Mucosa of stomach (tissue), 1 donor: ENCODE measurements around the gene GNPTAB.

Experiments
- H3K27me3 ChIP-seq: one replicate; pipeline ENCODE4 v1.7.0; 2013; ENCODE audit warnings: mild to moderate bottlenecking, low read length; ENCODE audit not compliant: control insufficient read depth, insufficient read depth
- H3K36me3 ChIP-seq: one replicate; pipeline ENCODE4 v1.7.0; 2013; ENCODE audit warnings: low read length; ENCODE audit not compliant: control insufficient read depth, insufficient read depth
- H3K4me1 ChIP-seq: one replicate; pipeline ENCODE4 v1.7.0; 2013; ENCODE audit warnings: mild to moderate bottlenecking, low read length; ENCODE audit not compliant: control insufficient read depth, insufficient read depth
- H3K4me3 ChIP-seq: one replicate; pipeline ENCODE4 v1.7.0; 2013; ENCODE audit warnings: low read length
- H3K9ac ChIP-seq: one replicate; pipeline ENCODE4 v1.7.0; 2013; ENCODE audit warnings: mild to moderate bottlenecking, low read length, moderate library complexity
- H3K9me3 ChIP-seq: one replicate; pipeline ENCODE4 v1.7.0; 2013; ENCODE audit warnings: mild to moderate bottlenecking, low read length, moderate library complexity; ENCODE audit not compliant: control insufficient read depth
- donor health status: Pancreatic carcinoma.

The GNPTAB gene

GRCh38 chr12:101793401-101793800 lies 37.4 kb downstream of the GNPTAB start:
- Histone ChIP-seq H3K36me3 (no peaks in the 10 kb centered on the region), H3K4me1 (peaks cover 4% of the 10 kb centered on the region), H3K9me3 (no peaks in the 10 kb centered on the region), H3K4me3 (no peak overlapping the region), H3K27me3 (no peaks in the 10 kb centered on the region), H3K9ac (peak overlapping the region; percentile 22)

- H3K27me3 ChIP-seq = no peaks in the 10 kb centered on the region
- H3K4me1 ChIP-seq = peaks cover 4% of the 10 kb centered on the region
- H3K9me3 ChIP-seq = no peaks in the 10 kb centered on the region
- no peaks in the 10 kb centered on the region for H3K36me3 ChIP-seq
- no peak overlapping the region for H3K9ac ChIP-seq
- H3K4me3 ChIP-seq = no peak overlapping the region
Measured at GRCh38 chr12:101792046-101792931, 38.5 kb downstream of the GNPTAB start.

GRCh38 chr12:101789171-101789570 lies 41.6 kb downstream of the GNPTAB start:
- Histone ChIP-seq H3K4me3 (no peak overlapping the region), H3K9ac (no peak overlapping the region), H3K36me3 (no peaks in the 10 kb centered on the region), H3K4me1 (peaks cover 4% of the 10 kb centered on the region), H3K9me3 (no peaks in the 10 kb centered on the region), H3K27me3 (no peaks in the 10 kb centered on the region)

GRCh38 chr12:101785671-101786070 lies 45.1 kb downstream of the GNPTAB start:
- Histone ChIP-seq H3K36me3 (no peaks in the 10 kb centered on the region), H3K4me3 (no peak overlapping the region), H3K9ac (no peak overlapping the region), H3K27me3 (no peaks in the 10 kb centered on the region), H3K9me3 (no peaks in the 10 kb centered on the region), H3K4me1 (no peaks in the 10 kb centered on the region)

GRCh38 chr12:101784376-101784775 lies 46.4 kb downstream of the GNPTAB start:
- H3K9ac ChIP-seq = no peak overlapping the region
- H3K4me1 ChIP-seq = no peaks in the 10 kb centered on the region
- no peaks in the 10 kb centered on the region for H3K36me3 ChIP-seq
- no peaks in the 10 kb centered on the region for H3K27me3 ChIP-seq
- H3K9me3 ChIP-seq = no peaks in the 10 kb centered on the region
- no peak overlapping the region for H3K4me3 ChIP-seq

GRCh38 chr12:101783838-101784237 lies 46.9 kb downstream of the GNPTAB start:
- no peaks in the 10 kb centered on the region for H3K4me1 ChIP-seq
- no peak overlapping the region for H3K4me3 ChIP-seq
- no peaks in the 10 kb centered on the region for H3K27me3 ChIP-seq
- H3K9me3 ChIP-seq = no peaks in the 10 kb centered on the region
- H3K36me3 ChIP-seq = no peaks in the 10 kb centered on the region
- H3K9ac ChIP-seq = no peak overlapping the region

GRCh38 chr12:101783150-101783549 lies 47.6 kb downstream of the GNPTAB start:
- Histone ChIP-seq H3K4me3 (no peak overlapping the region), H3K27me3 (no peaks in the 10 kb centered on the region), H3K4me1 (no peaks in the 10 kb centered on the region), H3K9ac (no peak overlapping the region), H3K36me3 (no peaks in the 10 kb centered on the region), H3K9me3 (no peaks in the 10 kb centered on the region)

GRCh38 chr12:101782273-101782731 lies 48.5 kb downstream of the GNPTAB start:
- H3K36me3 ChIP-seq = no peaks in the 10 kb centered on the region
- H3K27me3 ChIP-seq = no peaks in the 10 kb centered on the region
- H3K4me3 ChIP-seq = no peak overlapping the region
- H3K9ac ChIP-seq = no peak overlapping the region
- no peaks in the 10 kb centered on the region for H3K4me1 ChIP-seq
- no peaks in the 10 kb centered on the region for H3K9me3 ChIP-seq

- Histone ChIP-seq H3K4me3 (no peak overlapping the region), H3K9me3 (no peaks in the 10 kb centered on the region), H3K36me3 (no peaks in the 10 kb centered on the region), H3K9ac (no peak overlapping the region), H3K4me1 (no peaks in the 10 kb centered on the region), H3K27me3 (no peaks in the 10 kb centered on the region)
Measured at GRCh38 chr12:101781834-101782233, 48.9 kb downstream of the GNPTAB start.

GRCh38 chr12:101780599-101780998 lies 50.2 kb downstream of the GNPTAB start:
- H3K4me1 ChIP-seq = no peaks in the 10 kb centered on the region
- no peaks in the 10 kb centered on the region for H3K36me3 ChIP-seq
- no peak overlapping the region for H3K9ac ChIP-seq

GRCh38 chr12:101779626-101780025 lies 51.1 kb downstream of the GNPTAB start:
- Histone ChIP-seq H3K36me3 (no peaks in the 10 kb centered on the region), H3K27me3 (no peaks in the 10 kb centered on the region), H3K4me3 (no peak overlapping the region), H3K9ac (no peak overlapping the region), H3K9me3 (no peaks in the 10 kb centered on the region), H3K4me1 (no peaks in the 10 kb centered on the region)

More at GRCh38 chr12:101780599-101780998, 50.2 kb downstream of the GNPTAB start:
- H3K4me3 ChIP-seq = no peak overlapping the region
- H3K9me3 ChIP-seq = no peaks in the 10 kb centered on the region
- H3K27me3 ChIP-seq = no peaks in the 10 kb centered on the region

DNA sequence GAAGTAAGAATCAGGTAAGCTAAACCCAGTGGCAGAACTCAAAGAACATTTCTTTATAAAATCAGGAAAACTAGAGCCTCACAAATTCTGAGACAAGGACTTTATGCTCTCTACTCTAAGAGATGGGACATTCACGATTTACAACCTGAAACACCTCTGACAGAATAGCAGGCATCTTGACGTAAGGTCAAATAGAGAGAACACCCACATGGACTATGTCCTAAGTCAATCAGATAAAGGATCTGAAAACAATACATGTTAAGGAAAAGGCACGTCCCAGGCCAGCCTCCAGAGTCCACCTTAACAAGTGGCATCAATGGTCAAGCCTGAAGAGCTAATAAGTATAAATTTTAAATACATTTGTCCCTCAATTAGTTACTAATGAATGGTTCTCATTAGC lies 51.6 kb downstream of the GNPTAB start:
- Histone ChIP-seq H3K9ac (no peak overlapping the region), H3K4me1 (no peaks in the 10 kb centered on the region), H3K27me3 (no peaks in the 10 kb centered on the region), H3K9me3 (no peaks in the 10 kb centered on the region), H3K36me3 (no peaks in the 10 kb centered on the region), H3K4me3 (no peak overlapping the region)
